RWPE1 (cell line): ENCODE measurements around the gene NHERF1.
A peak's percentile ranks its signal among the peaks of the same experiment; 100 is the strongest.

Source experiments
- CTCF ChIA-PET: fragments of 350-600 bp; sonication (Branson Sonifier 250); formaldehyde crosslinking; extraction: SDS; loops from one replicate; lab custom pipeline; 2021; lab: Yijun Ruan, JAX
- POLR2A ChIA-PET: fragments of 400-600 bp; formaldehyde crosslinking; extraction: SDS; loops from one replicate; lab custom pipeline; 2020; ENCODE audit warnings: antibody characterized with exemption; ENCODE audit not compliant: low non-redundant PET; lab: Yijun Ruan, JAX
- DNase-seq: peaks from one replicate; pipeline ENCODE4 v3.0.0; 2012; ENCODE audit warnings: low spot score
- H3K27ac ChIP-seq: fragments of 450-650 bp; 2 replicates; pipeline ENCODE4 v1.5.1; 2017
- CTCF ChIP-seq: fragments of 450-650 bp; conservative IDR thresholded peaks from 2 replicates; pipeline ENCODE4 v1.5.1; 2017; ENCODE audit warnings: low read depth, mild to moderate bottlenecking

NHERF1 gene

GRCh38 chr17:74773414-74773813, 25.0 kb downstream of the NHERF1 start:
- DNase-seq = no peak
- POLR2A ChIA-PET = interaction anchor here (1.3 kb wide), 1 partner anchor 22 kb away, joined by 7 read pairs; no protein-coding TSS in a partner anchor
- H3K27ac ChIP-seq = peak overlapping the region; percentile 79
- CTCF ChIA-PET = interaction anchor here (0.6 to 1.0 kb wide), 3 partner anchors 27 to 116 kb away, joined by 3 to 4 read pairs (median 3); no protein-coding TSS in a partner anchor
- TF ChIP-seq CTCF = no peak

GRCh38 chr17:74773871-74774286, 25.5 kb downstream of the NHERF1 start:
- TF ChIP-seq CTCF = no peak
- H3K27ac ChIP-seq = peak overlapping the region; percentile 79
- ChIA-PET CTCF (interaction anchor here (0.6 to 1.0 kb wide), 3 partner anchors 17 to 57 kb away, joined by 3 to 4 read pairs (median 3); no protein-coding TSS in a partner anchor), POLR2A (interaction anchor here (1.3 kb wide), 1 partner anchor 23 kb away, joined by 7 read pairs; no protein-coding TSS in a partner anchor)
- DNase-seq = no peak

GRCh38 chr17:74775409-74776043, 27.1 kb downstream of the NHERF1 start:
- DNase-seq = no peak
- ChIA-PET POLR2A (interaction anchor here (1.0 to 2.0 kb wide), 4 partner anchors 16 to 98 kb away, joined by 6 to 17 read pairs (median 8); partner anchors contain the start of genes FDXR and NHERF1), CTCF (interaction anchor here (1.4 to 1.7 kb wide), 2 partner anchors 16 to 30 kb away, joined by 4 to 8 read pairs; no protein-coding TSS in a partner anchor)
- peak overlapping the region; percentile 66 for H3K27ac ChIP-seq
- TF ChIP-seq CTCF = no peak

- peak within 1 kb of the TSS; percentile 66 for H3K27ac ChIP-seq
- ChIA-PET CTCF (interaction anchor here (0.6 to 1.7 kb wide), 4 partner anchors 15 to 31 kb away, joined by 4 to 8 read pairs (median 5); no protein-coding TSS in a partner anchor), POLR2A (interaction anchor here (0.5 to 2.0 kb wide), 10 partner anchors 16 to 1989 kb away, joined by 3 to 17 read pairs (median 6); partner anchors contain the start of genes FDXR and NHERF1)
- DNase-seq = peak; percentile 100
- no peak for TF ChIP-seq CTCF
Observed at GRCh38 chr17:74776044-74776962, 27.9 kb downstream of the NHERF1 start, which contains the start of gene NAT9. Gene NAT9 (minus strand): TSS chr17:74776345. CDS start chr17:74775698, 647 bp downstream.

- H3K27ac ChIP-seq = peak overlapping the region; percentile 66
- ChIA-PET CTCF (interaction anchor here (0.6 to 1.7 kb wide), 5 partner anchors 14 to 120 kb away, joined by 4 to 8 read pairs (median 6); no protein-coding TSS in a partner anchor), POLR2A (interaction anchor here (0.5 to 2.0 kb wide), 5 partner anchors 28 to 1988 kb away, joined by 3 to 9 read pairs (median 6); partner anchors contain the start of genes FDXR and NHERF1)
- TF ChIP-seq CTCF = no peak
- no peak for DNase-seq
Observed at GRCh38 chr17:74776990-74777389, 28.6 kb downstream of the NHERF1 start.
